HG03095 (cell line): ENCODE data around the gene POLR3H.
"Not testable (repeated sequence)": the region's sequence is repeated elsewhere in the genome, so short reads cannot be mapped to it uniquely, and the experiment has no call there.

ENCODE experiments used
- ATAC-seq: cut with Tn5 transposase; IDR thresholded peaks from one replicate; pipeline ENCODE4 v1.9.1; 2021; ENCODE audit warnings: moderate library complexity; ENCODE audit not compliant: unreplicated experiment

The POLR3H gene, protein sequence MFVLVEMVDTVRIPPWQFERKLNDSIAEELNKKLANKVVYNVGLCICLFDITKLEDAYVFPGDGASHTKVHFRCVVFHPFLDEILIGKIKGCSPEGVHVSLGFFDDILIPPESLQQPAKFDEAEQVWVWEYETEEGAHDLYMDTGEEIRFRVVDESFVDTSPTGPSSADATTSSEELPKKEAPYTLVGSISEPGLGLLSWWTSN

DNA sequence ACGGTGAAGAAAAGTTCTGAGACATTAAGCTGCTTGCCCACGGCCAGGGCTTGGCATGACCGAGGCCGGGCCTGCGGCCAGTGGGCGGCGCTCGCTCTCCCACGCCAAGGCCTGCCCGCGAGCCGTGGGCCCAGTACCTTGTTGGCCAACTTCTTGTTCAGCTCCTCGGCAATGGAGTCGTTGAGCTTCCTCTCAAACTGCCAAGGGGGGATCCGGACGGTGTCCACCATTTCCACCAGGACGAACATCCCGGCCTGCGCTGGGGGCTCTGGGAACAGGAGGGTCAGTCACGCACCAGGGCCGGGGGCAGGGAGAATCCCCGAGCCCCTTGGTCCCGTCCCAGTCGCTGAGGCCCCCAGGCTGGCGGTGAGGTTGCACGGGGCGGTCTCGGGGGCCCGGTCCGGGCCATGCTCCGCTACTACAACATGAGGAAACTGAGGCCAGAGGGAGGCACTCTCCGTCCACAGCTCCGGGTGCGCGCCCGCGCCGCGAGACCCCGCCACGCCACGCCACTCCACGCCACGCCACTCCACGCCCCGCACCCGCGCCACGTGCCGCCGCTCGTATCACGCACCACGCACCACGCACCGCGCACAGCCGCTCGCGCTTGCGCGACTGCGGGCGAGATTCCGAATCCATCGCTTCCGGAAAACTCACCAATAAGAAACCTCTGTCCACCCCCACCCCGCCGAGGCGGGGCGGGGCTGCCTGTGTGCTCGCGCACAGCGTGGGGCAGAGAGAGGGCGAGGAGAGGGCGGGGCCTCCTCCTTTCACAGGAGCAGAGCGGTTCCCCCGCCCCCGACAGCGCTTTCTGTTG is at the start of gene POLR3H:
Gene POLR3H, minus strand, starts transcription at position 617 of the 817 bp plus-strand sequence. Its CDS starts 369 bp downstream, at position 248.
- peak; percentile 87 for ATAC-seq

DNA sequence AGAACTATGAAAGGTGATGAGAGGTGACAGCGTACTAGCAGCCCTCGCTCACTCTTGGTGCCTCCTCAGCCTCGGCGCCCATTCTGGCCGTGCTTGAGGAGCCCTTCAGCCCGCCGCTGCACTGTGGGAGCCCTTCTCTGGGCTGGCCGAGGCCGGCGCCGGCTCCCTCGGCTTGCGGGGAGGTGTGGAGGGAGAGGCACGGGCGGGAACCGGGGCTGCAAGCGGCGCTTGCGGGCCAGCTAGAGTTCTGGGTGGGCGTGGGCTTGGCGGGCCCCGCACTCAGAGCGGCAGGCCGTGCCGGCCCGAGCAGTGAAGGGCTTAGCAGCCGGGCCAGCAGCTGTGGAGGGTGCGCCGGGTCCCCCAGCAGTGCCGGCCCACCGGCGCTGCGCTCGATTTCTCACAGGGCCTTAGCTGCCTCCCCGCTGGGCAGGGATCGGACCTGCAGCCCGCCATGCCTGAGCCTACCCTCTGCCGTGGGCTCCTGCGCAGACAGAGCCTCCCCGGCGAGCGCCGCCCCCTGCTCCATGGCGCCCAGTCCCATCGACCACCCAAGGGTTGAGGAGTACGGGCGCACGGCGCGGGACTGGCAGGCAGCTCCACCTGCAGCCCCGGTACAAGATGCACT is 49.2 kb upstream of the POLR3H start:
- ATAC-seq = not testable (repeated sequence)

DNA sequence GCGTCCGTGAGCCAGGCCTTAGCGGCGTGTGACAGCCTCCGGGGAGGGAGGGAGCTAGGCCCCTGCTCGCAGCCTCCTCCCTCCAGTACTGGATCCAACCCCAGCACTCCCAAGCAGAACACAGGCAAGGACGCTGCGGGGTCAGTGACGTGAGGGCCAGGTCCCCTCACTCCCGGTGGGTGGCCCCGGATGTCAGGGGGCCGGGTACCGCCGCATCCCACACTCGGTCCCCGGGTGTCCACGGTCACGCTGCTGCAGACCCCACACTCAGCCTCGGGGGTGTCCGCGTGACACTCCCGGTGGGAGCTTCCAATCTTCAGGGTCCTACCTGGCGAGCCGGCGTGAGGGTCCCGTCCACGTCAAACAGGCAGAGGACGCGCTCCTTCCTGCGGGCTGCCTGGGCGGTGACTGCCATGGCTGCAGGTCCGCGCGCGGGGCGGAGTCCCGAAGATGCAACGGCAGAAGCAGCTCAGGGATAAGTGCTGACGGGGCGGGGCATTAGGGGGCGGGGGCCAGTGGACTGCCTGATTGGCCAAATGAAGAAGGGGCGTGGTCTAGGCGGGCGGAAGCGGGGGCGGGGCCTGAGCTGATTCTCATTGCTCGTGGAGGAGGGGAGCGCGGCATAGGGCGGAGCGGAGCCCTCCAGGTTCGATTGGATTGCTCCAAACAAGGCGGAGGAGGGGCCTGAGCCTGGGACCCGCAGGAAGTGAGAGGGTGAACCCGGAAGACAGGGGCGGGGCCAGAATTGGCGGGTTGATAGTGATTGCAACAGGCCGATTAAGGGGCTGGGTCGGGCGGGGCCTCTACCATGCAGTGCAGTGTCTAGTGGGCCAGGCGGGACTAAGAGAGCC is 45.3 kb upstream of the POLR3H start, which contains the start of gene PMM1:
Gene PMM1, minus strand, starts transcription at position 450 of the 851 bp plus-strand sequence. Its CDS starts 35 bp downstream, at position 415.
- peak; percentile 87 for ATAC-seq

DNA sequence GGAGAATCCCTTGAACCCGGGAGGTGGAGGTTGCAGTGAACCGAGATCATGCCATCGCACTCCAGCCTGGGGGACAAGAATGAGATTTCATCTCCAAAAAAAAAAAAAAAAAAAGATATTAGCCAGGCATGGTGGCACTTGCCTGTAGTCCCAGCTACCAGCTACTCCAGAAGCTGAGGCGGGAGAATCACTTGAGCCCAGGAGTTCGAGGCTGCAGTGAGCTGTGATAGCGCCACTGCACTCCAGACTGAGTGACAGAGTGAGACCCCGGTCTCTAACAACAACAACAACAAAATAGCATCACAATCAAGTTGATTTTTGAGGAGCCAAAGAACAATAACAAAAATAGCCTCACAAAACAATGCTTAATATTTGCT is 43.1 kb upstream of the POLR3H start:
- ATAC-seq = no peak

DNA sequence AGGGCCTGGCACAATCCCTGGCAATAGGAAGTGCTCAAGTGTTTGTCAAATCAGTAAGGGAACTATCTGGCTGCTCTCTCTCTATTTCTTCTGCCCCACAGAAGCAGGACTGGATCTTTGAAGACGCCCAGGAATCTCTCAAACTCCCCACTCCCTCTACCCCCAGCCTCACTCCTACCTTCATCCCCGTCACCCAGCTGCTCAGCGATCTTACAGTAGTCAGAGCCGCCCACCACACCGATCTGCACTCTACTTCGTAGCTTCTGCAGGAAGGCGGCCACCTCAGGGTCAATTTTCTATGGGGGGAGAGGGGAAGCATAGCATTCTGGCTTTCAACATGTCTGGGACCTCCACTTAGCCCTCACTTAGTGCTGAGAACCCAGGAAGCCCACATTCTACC is 41.6 kb upstream of the POLR3H start:
- ATAC-seq = no peak

DNA sequence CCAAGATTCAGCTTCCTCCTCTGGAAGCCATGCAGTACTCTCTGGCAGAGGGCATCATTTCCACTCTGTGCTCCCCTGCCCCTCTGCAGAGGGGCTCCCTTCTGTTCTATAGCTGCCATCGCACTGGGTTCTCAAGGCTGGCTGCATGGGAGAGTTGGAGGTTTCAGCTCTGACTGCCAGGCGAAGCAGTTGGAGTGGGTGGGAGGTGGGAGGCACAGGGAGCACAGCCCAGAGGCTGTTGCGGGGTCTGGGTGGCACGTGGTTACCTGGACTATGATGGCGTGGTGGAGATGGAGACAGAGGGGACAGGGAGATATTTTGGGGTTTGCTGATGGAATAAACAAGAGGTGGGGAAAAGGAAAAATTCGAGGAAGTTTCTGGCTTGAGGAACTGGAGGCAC is 40.6 kb upstream of the POLR3H start:
- no peak for ATAC-seq

DNA sequence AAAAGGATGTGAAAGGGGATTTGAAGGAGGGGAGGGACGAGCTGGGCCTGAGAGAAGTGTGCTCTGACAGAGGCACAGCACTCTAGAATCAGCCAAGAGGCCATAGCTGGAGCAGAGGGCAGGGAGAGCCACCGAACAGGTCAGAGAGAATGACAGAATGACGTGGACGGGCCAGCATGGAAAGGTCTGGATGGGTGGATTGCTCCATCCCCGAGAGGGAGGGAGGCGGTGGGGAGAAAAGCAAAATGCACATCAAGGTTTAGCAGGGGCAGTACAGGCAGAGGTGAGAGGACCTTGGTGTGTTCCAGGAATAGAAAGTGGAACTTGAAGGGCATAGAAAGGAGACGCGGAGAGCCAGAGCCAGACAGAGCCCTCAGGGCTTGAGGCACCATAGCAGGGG is 38.4 kb upstream of the POLR3H start:
- no peak for ATAC-seq

DNA sequence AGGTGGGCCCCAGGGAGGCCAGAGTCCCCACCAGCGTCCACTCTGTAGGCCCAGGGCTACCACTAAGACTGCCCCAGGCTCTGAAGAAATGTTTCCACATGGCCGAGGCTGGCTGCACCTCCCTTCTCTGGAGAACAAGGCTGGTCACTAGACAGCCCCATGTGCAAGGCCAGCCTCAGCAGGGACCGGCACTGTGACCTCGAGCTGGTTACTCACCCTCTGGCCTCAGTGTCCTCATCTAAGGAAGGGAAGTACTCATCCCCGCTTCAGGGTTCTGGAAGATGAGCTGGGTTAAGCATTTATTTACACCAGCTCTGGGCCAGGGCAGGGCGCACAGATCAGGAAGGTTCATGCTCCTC is 35.7 kb upstream of the POLR3H start:
- ATAC-seq = no peak

DNA sequence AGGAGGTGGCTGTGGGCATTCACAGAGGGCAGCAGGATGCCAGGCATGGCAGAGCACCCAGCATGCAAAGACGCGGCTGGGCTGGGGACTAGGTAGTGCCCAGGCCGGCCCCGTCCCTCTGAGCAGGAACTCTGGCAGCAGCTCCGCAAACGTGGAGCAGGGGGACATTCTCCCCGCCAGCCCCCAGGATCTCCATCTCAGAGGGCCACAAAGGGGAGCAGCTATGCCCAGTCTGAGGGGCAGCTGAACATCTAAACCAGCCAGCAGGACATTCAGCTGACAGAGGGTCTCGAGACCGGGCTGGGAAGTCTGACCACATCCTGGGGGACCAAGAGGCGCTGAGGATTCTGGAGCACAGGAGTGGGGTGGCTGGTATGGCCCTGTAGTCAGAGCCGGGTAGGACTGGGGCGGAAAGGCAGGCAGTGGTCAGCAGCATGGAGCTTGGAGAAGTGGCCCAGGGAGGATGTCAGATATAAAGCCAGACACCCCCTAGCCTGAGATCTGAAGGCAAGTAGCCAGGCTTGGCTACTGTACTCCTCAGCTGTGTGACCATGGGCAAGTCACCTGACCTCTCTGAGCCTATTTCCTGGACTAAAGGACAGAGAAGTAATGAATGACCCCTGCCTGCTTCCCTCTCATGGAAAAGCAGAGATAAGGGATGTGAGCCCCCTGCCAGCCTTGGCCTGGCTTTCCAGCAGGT is 35.2 kb upstream of the POLR3H start:
- ATAC-seq = no peak

DNA sequence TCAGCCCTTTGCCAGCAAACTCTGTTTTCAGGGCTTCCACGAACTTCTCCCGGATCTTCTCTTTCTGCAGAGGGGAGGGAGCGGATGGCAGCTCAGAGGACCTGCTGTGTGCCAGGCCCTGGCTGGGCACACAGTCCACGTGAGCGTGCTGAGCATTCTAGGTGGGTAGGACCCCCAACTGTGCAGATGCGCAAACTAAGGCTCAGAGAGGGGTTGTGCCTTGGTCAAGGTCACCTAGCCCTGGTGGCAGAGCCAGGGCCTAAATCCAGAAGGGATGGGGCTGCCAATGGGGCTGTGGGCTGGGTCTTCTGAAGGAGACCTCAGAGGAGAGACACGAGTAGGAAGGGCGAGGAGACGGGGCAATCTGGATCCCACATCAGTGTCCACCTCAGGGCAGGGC is 34.5 kb upstream of the POLR3H start:
- no peak for ATAC-seq

DNA sequence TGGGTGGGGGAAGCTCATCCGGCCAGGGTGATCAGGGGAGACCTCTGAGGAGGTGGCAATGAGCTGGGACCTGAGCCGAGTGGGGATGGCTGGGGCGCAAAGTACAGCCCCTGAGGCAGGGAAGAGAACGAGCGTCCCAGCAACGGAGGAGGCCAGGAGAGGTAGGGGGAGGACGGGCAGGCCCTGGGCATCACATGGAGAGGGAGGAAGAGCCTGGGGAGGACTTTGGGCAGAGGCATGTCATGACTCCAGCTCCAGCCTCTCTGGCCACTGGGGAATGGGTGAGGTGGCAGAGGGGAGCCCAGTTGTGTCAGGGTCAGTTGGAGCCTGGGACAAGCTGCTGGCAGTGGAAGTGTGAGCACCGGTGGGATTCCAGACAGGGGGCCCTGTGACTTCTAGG is 33.8 kb upstream of the POLR3H start:
- ATAC-seq = no peak

DNA sequence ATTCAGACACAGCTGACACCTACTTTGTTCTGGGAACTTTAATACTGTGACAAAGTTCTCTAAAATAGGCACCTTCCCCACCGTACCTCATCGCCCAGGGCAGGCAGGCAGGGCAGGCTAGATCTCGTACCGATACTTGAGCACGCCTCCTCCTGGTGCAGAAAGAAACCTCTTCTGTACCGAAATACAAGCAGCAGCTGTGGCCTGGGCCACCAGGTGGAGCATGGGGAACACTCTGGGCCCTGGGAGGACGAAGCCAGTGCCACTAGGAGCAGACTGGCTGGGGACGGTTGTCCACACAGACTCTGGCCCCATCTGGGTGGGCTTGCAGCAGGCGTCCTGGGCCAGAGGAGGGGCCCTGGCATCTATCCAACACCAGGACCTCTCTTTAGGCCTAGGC is 32.6 kb upstream of the POLR3H start:
- no peak for ATAC-seq

DNA sequence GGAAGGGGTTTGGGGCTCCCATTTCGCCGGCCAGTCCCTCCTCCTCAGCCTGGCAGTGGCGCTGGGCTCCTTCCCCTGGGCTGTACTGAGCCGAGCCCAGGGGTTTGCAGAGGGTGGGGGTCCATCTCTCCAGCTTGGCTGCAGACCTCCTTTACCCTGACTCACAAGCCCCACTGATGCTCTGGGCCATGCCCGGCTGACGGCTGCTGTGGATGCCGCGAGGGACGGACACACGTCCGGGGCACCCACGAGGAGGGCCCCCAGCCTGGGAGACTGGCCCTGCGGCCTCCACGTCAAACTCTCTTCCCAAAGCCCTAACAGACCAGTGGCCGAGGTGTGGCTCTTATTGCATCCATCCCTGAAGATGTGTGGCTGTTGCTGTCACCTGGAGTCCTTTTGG is 31.3 kb upstream of the POLR3H start:
- no peak for ATAC-seq

DNA sequence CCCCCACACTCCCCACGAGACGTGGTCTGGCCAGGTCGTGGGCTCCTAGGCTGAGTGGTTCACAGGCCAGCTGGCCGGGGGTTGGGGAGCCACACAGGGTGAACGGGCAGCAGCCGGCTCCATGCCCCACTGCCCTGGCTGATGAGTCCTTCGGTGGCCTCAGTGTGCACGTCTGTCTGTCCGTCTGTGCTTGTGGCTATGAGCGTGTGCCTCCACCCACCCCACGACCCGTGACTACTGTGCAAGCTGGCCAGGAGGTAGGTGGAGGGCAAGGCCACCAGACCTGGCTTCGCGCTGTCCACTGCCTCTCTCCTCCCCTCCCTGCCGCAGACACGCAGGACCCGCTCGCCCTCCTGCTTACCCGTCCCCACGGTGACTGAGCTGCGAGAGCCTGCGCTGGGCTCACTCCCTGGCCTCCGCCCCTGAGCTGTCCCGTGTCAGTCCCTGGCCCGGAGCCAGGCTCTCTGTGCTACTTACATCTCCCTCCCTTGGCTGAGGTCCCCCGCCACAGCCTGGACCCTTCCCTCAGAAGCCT is 30.6 kb upstream of the POLR3H start:
- ATAC-seq = no peak

DNA sequence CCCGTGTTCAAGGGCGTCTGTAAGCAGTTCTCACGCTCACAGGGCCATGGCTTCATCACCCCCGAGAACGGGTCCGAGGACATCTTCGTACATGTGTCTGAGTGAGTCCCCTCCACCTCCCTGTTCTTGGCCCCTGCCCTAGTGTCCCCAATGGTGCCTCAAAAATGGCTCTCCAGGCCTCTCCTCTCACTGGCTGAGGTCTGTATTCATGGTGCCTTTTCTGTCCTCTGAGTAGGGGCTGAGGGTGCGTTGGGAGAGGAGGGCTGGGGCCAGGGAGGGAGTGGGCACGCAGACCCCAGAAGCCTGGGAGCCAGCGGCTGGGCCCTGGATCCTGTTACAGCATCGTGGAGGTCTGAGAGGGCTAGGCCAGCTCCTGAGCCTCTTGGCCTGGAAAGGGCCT is 29.4 kb upstream of the POLR3H start:
- ATAC-seq = no peak

DNA sequence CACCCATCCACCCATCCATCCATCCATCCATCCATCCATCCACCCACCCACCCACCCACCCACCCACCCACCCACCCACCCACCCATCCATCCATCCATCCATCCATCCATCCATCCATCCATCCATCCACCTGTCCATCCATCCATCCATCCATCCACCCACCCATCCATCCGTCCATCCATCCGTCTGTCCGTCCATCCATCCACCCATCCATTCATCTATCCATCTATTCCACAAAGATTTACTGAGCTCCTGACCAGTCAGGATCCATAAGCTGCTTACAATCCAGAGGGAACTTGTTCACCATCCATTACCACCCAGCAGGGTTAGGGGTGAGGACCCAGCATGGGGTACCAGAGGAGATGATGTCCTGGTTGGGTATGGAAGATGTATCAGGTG is 28.0 kb upstream of the POLR3H start:
- not testable (repeated sequence) for ATAC-seq

DNA sequence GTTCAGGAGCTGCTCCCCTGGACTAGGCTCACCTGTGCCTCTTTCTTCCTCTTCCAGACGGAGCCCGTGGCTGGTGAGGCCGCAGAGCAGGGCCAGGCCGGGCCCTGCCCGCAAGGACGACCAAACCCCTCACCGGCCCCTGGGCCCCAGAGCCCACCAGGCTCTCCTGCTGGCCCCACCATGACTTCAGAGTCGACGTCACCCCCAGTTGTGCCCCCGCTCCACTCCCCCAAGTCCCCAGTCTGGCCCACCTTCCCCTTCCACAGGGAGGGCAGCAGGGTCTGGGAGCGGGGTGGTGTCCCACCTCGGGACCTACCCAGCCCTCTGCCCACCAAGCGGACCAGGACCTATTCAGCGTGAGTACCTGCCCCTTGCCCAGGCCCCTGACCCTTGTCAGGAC is 27.5 kb upstream of the POLR3H start:
- ATAC-seq = no peak

DNA sequence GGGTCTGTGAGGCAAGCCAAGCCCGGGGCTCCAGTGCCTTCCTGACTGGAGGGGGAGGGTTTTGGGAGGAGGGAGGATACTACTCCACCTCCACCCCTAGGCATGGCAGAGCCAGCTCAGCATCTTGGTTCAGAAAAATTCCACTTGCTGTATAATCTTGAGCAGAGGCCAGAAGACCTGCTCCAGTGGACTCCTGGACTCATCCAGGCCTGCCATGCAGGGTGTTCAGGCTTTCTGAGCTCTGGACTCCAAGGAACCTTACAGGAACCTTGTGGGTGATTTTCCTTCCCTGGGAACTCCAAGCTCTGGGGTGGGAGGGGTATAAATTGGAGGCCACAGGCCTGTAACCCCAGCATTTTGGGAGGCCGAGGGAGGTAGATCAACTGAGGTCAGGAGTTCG is 26.0 kb upstream of the POLR3H start:
- no peak for ATAC-seq

DNA sequence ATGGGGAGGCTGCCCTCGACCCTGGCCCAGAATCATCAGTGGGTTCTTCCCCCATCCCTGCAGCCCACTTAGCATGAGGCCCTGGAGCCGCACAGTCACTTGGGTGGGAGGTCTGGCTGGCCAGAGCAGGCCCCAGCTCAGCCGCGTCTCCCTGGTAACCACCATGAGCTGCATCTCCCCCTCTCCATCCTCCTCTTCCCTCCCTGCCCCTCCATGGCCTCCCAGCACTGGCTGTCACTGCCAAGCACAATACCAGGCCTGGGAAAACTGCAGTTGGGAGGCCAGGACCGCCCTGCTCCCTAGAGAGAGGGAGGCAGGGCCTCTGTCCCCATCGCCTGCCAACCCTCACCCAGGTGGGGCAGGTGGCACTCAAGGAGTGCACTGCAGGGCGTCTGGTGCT is 24.5 kb upstream of the POLR3H start:
- ATAC-seq = no peak

DNA sequence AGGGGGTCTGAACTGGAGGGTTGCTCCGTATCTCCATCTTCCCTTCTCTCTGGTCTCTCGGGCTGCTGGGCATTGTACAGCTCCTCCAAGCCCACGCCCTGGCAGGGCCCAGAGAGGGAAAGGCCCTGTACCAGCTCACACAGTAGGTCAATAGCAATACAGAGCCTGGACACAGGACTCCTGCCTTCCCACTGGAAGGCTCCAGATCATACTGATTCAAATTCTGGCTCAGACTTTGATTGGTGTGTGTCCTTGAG is 23.2 kb upstream of the POLR3H start:
- no peak for ATAC-seq
